NCI-H128 (cell line): ENCODE measurements around the gene ZNRF1.
"Not testable (repeated sequence)": the region's sequence is repeated elsewhere in the genome, so short reads cannot be mapped to it uniquely, and the experiment has no call there.

ENCODE experiments used
- DNase-seq: peaks from one replicate; lab custom pipeline; 2025; ENCODE audit not compliant: unreplicated experiment; lab: John Stamatoyannopoulos, UW

The ZNRF1 gene

GRCh38 chr16:75000481-75001081, 1.8 kb downstream of the ZNRF1 start:
- DNase-seq: no peak

- no peak for DNase-seq
These were observed 3.6 kb downstream of the ZNRF1 start for GRCh38 chr16:75002474-75002873.

GRCh38 chr16:75003931-75004330, 5.1 kb downstream of the ZNRF1 start:
- DNase-seq: no peak

GRCh38 chr16:75004460-75004859, 5.6 kb downstream of the ZNRF1 start:
- no peak for DNase-seq

GRCh38 chr16:75005697-75006096, 6.9 kb downstream of the ZNRF1 start:
- no peak for DNase-seq

DNA sequence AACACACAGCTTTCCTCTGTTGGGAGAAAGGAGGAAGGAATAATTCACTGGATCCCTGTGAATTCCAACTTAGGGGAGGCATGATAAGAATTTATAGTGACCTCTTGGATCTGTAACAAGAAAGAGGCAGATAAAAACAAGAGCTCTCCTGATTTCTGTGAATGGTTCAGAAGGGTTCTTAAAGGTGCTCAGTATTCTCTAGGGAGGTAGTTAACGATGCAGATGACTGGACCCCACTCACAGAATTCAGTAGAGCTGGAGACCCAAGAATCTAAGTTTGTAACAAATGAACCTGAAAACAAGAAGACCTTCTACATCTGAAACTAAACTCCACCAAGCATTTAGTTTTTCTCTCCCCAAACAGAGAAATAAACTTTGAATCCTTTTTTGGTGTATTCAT, 8.6 kb downstream of the ZNRF1 start:
- no peak for DNase-seq

GRCh38 chr16:75010427-75010826, 11.6 kb downstream of the ZNRF1 start:
- no peak for DNase-seq

DNA sequence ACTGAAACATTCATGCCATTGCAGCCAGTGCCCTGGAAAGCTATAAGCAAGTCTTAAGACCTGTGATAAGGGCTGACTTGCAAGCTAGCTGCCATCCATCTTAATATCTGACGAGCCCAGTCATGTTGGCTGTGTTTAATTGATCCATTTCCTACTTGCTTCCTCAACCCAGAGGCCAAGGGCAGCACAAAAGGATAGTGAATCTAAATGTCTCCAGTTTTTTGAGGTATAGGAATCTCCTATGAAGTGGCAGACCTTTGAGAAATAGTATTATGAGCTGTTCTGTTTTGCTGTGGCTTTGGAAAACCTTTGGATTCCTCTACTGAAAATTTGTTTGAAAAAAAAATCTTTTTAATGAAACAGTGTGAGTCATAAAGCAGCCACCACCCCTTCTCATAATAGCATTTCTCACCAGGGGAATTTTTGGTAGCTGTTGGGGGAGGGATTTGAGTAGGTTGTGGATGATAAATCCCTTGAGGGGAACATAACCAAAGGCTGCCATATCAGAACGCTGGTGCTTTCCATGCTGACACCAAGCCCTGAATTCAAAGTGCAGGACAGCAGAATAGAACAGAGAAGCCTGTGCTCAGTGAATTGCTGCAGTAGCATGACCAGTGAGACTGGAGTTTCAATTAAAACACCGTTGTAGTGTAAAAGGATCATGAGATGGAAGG, 12.9 kb downstream of the ZNRF1 start:
- DNase-seq: no peak

- no peak for DNase-seq
These were observed 13.7 kb downstream of the ZNRF1 start for GRCh38 chr16:75012380-75013081.

GRCh38 chr16:75013123-75013522, 14.3 kb downstream of the ZNRF1 start:
- not testable (repeated sequence) for DNase-seq

GRCh38 chr16:75014318-75014717, 15.5 kb downstream of the ZNRF1 start:
- DNase-seq: no peak

DNA sequence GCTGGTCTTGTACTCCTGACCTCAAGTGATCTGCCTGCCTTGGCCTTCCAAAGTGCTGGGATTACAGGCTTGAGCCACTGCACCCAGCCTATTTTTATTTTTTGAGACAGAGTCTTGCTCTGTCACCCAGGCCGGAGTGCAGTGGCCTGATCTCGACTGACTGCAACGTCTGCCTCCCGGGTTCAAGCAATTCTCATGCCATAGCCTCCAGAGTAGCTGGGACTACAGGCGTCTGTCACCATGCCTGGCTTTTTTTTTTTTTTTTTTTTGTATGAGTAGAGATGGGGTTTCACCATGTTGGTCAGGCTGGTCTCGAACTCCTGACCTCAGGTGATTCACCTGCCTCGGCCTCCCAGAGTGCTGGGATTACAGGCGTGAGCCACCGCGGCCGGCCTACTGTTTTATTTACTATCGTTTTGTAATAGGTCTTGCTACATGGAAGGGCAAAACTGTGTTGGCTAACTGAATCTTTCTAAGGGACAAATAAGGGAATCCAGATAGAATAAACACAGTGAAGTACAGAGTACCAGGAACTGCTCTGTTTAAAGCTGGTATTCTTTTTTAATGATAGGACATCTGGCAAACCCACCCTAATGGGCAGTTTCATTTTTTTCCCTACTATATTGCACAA, 17.7 kb downstream of the ZNRF1 start:
- not testable (repeated sequence) for DNase-seq

- no peak for DNase-seq
These were observed 19.1 kb downstream of the ZNRF1 start for GRCh38 chr16:75017670-75018525.

GRCh38 chr16:75019007-75019406, 20.2 kb downstream of the ZNRF1 start:
- DNase-seq: no peak

GRCh38 chr16:75019586-75019985, 20.8 kb downstream of the ZNRF1 start:
- DNase-seq: no peak

- no peak for DNase-seq
These were observed 22.6 kb downstream of the ZNRF1 start for GRCh38 chr16:75021410-75021809.

- DNase-seq: no peak
These were observed 23.7 kb downstream of the ZNRF1 start for GRCh38 chr16:75022567-75022966.

DNA sequence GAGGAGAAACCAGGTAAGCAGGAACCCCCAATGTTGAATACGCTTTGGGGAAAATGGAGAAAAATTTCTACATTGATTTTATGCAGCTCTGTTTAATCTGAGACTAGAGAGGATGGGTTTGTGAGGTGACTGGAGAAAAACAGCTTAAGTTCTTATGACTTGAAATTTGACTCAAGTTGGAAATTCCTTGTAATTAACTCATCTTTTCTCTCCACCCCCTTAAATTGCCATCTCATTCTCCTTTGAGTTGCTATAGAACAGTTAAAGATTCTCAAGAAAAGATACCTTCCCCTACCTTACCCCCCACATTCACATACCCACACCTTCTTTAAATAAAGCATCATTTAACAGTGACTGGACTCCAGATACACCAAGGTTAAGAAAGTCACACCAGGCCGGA, 24.2 kb downstream of the ZNRF1 start:
- no peak for DNase-seq

GRCh38 chr16:75024182-75024581, 25.4 kb downstream of the ZNRF1 start:
- no peak for DNase-seq

- DNase-seq: no peak
These were observed 25.8 kb downstream of the ZNRF1 start for GRCh38 chr16:75024594-75024993.

DNA sequence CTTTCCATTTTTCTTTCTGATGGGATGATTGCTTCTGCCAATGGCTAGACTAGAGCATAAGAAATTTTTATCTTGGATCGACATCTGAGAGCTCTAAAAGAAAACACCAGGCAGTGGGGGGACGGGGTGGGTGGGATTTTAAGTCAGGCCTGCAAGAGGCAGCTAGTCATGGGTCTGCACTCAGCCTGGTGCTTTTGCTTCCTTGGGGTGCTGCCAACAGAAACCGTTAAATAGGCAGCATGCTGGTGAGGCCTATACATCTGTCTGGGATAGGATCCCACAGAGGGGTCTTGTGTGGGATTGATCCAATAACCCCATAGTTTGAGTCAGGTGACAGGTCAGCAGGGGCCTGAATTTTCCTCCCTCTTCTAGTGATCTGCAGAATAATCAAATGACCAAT, 26.9 kb downstream of the ZNRF1 start:
- no peak for DNase-seq
